CD4-positive, alpha-beta T cell treated with Interleukin-6 at 100 ng/mL for 8 hours (primary cell): ENCODE data around the gene ERCC1.

ENCODE experiments used
- DNase-seq: peaks from one replicate; pipeline ENCODE4 v3.0.0-alpha.2; 2020; ENCODE audit warnings: mixed read lengths, low spot score

The ERCC1 gene

DNA sequence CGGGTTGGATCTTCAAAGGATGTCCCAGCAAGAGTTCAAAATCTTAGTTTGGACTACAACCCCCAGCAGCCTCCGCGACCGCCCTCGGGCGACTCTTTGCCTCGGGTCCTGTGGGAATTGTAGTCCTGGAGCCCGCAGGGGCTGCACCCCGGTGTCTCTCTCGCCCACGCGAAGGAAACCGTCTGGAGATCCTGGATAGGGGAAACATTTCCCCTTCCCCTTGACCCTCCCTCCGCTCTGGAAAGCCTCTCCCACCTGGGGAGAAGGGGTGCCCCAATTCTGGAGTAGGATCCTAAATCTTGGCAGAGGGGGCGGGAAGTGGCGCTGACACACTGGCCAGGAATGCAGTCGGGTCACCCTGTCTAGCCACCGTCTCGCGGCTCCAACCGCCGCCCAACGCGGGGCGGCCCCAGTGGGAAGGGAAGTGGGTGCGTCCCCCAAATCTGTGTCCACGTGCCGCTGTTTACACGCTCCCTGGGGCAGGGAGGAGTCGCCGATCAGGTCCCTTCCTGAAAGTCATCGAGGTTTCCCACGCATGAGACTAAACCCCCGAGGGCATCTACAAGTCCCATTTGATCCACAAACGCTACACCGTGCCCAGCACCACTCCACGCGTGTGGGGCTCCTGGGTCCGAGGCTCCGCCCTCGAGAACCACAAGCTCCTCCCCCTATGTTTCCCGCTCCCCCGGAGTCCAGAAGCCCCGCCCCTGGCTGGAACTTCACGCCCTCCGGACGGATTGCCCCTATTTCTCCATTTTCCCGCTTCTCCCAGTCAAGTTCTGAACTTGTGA is 18.1 kb downstream of the ERCC1 start:
- DNase-seq: peak; percentile 78

- peak; percentile 47 for DNase-seq
Observed at GRCh38 chr19:45404557-45405434, 18.9 kb downstream of the ERCC1 start, which contains the start of gene PPP1R13L. TSS of gene PPP1R13L (minus strand) at chr19:45405069. CDS start at chr19:45398318, 6,751 bp downstream.

- peak; percentile 44 for DNase-seq
Observed at GRCh38 chr19:45403781-45404556, 19.7 kb downstream of the ERCC1 start.

- no peak for DNase-seq
Observed at GRCh38 chr19:45403272-45403671, 20.4 kb downstream of the ERCC1 start.

GRCh38 chr19:45402298-45403061 is 21.2 kb downstream of the ERCC1 start:
- no peak for DNase-seq

DNA sequence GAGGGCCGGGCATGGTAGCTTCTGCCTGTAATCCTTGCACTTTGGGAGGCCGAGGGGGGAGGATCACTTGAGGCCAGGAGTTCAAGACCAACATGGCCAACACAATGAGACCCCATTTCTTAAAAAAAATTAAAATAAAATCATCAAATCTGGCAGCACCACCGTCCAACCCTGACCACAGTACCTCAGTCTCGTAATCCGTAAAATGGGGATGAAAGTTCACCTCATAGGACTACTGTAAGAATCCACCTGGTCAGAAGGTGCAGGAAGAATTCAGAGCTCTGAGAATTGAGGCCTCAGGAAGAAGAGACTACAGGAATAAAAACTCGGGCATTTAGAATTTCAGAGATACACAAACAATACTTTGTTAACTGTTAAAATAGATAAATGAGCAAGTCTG is 21.9 kb downstream of the ERCC1 start:
- DNase-seq: no peak

GRCh38 chr19:45400192-45400591 is 23.5 kb downstream of the ERCC1 start:
- DNase-seq: no peak

DNA sequence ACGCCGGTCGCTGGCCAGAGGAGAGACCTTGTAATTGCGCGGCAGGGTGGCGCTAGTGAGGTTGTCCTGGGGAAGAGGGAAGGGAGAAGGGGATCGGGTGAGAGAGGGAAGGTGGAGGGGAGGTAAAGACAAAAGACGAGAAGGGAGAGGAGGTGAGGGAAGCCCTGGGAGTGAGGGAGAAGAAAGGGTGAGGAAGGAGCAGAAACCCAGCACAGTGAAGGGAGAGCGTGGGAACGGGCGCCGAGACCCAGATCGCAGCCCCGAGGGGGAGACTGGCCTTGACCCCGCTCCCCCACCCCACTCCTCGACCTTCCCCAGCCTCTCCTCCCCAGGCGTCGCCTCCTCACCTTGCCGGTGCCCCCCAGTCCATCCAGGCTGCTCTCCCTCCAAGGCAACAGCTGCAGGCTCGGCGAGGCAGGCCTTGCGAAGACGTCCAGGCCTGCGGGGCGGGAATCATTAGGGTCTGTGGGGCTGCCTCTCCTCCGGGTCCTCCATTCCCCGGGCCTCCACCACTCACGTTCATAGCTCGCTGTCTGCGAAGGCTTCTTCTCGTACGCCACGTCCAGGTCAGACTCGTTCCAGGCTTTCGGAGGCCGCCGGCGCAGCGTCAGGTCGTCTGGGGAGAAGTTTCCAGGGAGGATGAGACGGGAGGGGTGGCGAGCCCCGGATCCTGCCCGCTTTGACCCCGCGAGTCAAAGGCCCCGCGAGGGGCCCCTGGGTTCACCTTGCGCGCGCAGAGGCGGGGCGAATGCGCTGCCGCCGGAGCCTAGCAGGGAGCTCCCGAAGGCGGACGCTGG is 27.7 kb downstream of the ERCC1 start:
- DNase-seq: no peak

GRCh38 chr19:45391871-45392665 is 31.6 kb downstream of the ERCC1 start:
- no peak for DNase-seq

DNA sequence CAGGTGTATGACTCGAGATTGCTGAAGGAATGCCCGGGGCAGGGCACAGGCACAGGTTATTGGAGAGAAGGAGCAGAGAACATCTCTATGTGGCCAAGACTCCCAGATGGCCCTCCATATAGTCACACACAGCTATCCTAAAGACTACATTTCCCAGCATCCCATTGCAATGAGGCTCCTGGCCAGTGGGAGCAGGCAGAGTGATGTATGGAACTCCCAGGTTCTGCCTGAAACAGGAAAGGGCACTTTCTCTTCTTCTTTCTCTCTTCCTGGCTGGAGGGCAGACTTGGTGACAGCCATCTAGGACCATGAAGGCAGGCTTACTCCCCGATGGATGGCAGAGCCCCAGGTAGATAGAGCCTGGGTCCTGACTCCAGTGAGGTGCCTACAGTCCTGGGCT is 32.4 kb downstream of the ERCC1 start:
- no peak for DNase-seq

- no peak for DNase-seq
Observed at GRCh38 chr19:45385392-45386221, 38.1 kb downstream of the ERCC1 start.

DNA sequence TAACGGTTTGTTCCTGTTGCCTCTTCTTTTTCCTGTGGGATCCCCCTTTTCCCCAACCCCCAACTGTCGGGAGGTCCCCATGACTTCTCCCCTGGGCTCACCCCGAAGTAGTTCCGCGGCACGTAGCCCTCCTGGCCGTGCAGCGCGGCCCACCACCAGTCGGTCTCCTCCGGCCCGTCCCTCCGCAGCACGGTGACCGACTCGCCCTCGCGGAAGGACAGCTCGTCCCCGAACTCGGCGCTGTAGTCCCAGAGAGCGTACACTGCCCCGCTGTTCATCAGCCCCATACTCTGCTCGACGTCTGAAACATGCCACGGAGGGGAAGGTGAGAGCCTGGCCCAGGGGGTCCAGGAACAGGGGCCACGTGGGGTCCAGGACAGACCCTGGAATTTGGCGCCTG is 41.3 kb downstream of the ERCC1 start:
- DNase-seq: no peak

- no peak for DNase-seq
Observed at GRCh38 chr19:45380107-45380506, 43.6 kb downstream of the ERCC1 start.

GRCh38 chr19:45376045-45376724 is 47.5 kb downstream of the ERCC1 start:
- no peak for DNase-seq

- peak; percentile 99 for DNase-seq
Observed at GRCh38 chr19:45370410-45371204, 53.1 kb downstream of the ERCC1 start, which contains the start of gene ERCC2. TSS of gene ERCC2 (minus strand) at chr19:45370573. CDS start at chr19:45370540, 33 bp downstream.

GRCh38 chr19:45368737-45369340 is 54.9 kb downstream of the ERCC1 start:
- no peak for DNase-seq

- no peak for DNase-seq
Observed at GRCh38 chr19:45368127-45368526, 55.6 kb downstream of the ERCC1 start.
